ENCODE results near the gene ANO2.

Gene ANO2

DNA sequence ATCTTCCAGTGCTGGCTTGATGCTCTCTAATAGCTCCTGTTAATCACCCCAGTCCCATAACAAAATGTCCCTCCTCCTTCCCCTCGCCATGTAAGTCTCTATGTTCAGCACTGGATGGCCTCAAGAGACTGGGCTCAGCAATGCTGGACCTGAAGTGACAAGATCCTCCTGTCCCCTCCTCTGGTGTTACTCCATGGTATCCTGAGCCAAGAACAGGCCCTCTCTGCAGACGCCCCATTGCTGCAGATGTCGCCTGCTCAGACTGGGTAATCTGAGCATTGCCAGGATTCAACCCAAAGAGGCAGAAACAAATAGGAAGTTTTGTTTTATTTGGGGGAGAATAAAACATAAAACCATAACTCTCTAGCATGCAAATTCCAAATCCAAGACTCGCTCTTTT is 363.4 kb downstream of the ANO2 start:
- DNase-seq (ENCODE audit: low read depth) = no peak

DNA sequence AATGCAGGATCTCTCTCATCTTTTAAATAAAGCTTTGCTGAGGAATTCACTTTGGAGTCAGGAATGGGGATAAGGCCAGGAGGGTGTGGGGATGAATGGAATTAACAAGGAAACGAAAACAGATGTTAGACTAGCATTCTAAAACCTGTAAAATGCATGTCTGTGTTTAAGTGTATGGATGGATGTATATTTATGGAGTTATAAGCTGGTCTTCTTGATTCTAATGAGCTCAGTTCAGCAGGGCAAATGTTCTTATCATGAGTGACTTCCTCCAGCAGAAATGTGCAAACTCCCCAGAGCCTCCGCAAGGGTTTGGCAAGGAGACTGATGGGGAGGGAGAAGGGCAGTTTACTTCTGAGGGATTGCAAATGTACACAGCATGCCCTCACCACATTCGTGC is 364.0 kb downstream of the ANO2 start:
- no peak for DNase-seq (ENCODE audit: low read depth)

DNA sequence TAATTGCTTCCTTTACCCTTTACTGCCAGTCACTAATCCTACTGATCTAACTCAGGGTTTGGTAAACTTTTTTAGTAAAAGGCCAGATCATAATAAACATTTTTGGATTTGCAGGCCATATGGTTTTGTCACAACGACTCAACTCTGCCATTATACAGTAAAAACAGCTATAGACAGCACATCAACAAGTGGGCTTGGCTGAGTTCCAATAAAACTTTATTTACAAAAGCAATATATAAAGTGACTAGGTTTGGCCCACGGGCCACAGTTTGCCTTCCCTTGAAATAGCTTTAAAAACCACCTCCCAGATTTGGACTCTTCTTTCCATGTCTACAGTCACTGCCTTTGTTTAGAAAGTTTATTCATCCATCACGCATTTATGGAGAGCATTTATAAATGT is 366.3 kb downstream of the ANO2 start:
- no peak for DNase-seq (ENCODE audit: low read depth)

DNA sequence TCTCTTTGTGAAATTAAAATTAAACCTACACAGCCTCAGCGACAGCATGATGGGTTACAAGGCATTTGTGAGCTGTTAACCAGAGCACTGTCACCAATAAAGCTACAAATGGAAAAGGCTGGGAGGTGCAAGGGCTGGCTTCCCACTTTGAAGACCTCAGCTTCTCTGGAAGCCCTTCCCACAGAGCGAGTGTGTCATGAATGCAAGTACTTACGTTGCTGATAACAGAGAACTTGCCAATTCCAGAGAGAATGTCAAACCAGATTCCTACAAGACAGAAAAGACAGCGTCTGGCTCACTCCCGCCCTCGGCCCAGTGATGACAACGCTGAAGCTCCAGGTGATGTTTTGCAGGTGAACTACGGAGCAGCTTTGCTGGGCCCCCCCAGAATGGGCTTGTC is 367.3 kb downstream of the ANO2 start:
- DNase-seq (ENCODE audit: low read depth) = no peak

DNA sequence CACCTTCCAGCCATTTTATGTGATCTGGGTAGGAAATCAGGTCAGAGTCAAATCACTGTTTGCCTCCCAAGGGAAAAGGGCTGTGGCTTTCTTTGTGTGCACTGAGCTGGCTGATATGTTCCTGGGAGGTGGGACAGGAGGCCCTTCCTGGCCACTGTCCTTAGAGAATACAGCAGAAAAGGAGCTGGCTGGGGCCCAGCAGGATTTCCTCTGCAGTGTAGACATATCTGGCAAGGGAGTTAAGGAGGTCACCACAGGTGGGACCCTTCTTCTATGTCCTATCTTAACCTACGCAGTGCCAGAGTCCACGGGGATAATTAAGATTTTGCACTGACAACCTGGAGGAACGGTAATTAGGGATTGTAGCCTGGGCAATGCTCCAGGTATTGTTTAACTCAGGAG is 367.8 kb downstream of the ANO2 start:
- no peak for DNase-seq (ENCODE audit: low read depth)

DNA sequence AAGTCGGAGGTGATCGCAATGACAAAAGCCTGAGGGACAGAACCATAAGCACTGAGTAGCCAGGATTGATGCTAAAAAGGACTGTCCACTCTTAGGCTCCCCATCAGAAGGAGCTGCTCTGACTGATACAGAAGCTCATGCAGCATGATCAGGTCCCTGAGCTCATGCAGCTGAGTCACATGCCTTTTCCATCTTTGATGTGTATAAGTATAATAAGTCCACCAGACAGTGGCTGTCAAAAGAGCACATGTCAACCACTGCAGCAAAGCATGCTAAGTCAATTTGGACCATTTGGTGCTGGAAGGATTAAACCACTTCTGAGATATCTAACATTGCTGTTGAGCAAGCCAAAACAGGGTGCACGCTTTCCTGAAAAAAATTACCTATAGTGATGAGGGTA is 369.1 kb downstream of the ANO2 start:
- DNase-seq (ENCODE audit: low read depth) = no peak

DNA sequence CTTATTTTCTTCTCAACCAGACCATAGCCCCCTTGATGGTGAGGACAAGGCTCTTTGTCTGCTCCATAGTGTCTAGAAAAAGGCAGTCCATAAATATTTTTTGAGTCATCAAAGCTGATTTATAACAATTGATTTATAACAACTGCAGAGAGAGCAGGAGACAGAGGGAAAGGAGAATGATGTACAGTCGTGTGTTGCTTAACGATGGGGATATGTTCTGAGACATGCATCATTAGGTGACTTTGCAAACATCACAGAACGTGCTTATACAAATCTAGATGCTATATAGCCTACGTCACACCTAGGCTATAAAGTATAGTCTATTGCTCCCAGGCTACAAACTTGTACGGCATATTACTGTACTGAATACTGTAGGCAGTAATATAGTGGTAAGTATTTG is 369.8 kb downstream of the ANO2 start:
- DNase-seq (ENCODE audit: low read depth) = no peak

DNA sequence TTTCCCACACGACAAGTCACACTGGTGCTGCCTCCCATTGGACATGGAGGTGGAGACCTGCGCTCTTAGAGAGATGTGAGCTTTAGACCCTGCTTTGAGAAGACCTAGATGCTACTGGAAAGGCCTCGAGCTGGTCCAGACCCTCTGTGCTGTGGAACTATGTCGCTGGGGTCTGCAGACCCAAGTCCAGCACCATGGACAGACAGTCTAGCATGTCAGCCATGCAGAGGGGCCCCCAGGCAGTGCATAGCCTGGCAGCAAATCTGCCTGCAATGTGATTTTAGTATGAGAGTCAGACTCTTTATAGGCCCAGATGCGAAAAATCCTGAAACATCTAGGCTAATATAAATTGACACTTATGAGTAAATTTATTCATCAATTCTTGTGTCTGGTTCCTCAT is 371.7 kb downstream of the ANO2 start:
- no peak for DNase-seq (ENCODE audit: low read depth)

DNA sequence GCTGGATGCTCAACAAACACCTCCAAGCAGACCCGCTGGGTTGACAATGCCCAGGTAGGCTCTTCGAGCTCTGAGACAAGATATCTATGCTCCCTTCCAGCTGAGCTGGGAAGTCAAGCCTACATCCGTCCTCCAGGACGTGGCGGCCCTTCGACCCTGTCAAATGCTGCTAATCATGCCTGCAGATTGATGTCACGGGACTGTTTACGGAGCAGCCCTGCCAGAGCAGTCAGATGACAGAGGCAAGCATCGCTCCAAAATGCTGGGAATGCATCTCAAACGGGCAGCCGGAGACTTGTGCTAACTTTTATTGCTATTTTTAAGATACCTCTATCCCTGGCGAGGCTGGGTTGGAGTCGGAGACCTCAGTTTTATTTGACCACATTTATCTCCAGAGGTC is 373.9 kb downstream of the ANO2 start:
- DNase-seq (ENCODE audit: low read depth) = no peak

DNA sequence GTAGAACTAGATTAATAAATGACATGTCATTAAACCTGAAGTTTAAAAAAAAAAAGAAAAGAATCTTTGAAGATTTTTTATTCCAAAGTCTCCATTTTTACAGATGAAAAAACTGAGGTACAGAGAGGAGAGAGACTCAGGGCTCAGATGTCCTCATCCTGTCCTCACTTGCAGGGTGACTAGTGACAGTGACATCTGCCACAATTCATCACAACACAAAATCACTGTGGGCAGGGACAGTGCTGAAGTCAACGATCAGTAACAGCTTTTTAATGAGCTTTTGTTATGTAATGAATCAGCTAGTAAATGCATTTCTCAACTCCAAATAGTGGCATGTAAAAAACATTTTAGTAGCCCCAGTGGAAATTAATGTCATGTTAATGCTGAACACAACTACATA is 374.6 kb downstream of the ANO2 start:
- DNase-seq (ENCODE audit: low read depth) = no peak

DNA sequence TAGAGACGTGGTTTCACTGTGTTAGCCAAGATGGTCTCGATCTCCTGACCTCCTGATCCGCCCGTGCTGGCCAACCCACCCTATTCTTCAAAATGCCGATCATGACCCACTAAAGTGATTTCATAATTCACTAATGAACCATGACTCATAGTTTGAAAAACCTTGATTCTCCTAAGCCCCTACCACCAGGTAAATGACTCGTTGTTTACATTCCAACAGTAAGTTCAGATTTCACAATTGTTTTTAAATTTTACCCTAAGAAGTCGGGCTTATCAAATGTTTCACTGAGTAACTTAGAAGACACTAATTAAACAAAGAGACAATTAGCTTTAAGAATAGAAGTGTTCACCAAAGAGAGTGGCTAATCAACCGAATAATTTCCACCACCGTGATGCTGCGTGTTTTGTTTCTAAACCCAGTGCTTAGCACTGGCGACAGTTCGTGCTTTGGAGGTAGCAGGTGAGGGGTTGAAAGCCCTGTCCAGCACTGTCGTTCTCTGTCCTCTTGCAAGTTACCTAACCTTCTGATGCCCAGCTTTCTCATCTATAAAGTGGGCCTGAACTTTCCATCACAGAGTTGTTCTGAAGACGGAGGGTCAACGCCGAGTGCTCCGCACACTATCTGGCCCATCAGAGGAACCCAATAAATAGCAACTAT is 376.6 kb downstream of the ANO2 start:
- no peak for DNase-seq (ENCODE audit: low read depth)

DNA sequence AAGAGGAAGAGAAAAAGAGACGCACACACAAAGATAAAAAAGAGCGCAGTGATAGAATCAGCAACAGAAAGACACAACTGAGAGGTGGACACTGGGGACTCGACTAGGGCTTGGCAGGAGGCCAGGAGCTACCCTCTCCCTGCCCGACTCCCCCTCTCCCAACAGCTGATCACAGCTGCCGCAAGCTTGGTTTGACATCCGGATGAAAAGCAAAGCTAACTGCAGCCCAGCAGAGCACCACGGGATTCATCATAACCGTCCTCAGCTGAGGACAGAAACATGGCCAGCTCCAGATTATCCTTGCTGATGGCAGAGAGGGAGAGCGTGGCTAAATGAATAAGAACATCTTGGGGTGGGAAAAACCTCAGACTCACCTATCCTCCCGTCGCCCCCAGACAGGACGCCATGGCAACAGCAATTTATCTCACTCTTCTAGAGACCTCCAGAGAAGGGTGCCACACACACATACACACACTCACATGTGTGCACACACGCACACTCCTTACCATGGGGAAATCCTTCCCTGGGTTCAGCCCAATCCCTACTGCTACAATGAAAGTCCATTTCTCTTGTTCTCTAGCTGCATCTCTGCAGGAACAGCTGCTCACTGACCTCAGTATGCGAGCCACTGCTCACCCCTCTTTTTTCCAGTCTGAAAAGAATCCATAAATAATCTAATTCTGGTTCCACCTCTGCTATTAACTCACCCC is 377.9 kb downstream of the ANO2 start:
- DNase-seq (ENCODE audit: low read depth) = no peak

DNA sequence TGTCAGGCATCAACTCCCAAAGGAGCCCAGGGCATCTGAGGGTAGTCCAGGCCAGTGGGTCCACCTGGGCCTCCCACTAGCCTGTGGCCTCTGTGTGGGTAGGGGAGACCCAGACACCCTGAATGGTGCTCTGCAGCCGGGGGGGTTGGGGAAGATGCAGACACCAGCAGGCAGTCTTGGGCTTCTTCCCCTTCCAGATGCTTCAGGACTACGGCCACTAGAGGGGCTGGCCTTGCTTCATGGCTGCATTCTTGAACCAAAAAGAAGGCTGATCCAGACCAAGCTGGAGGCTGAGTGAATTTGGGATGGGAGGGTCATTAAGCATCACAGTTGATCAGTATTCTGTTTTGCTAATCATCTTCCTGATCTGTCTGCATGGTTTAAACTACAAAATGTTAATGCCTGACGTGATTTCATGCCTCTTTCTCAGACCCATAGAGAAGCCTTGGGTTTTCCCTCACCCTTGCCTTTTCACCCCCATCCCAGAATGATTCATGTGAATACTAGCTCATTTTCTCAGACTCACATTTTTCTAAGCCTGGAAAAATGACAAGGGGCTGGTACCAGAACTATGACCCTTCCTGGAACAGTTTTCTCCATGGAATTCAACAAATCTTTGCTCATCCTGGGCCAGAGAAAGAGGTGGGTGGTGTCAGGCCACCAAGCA is 379.0 kb downstream of the ANO2 start:
- DNase-seq (ENCODE audit: low read depth) = peak; percentile 39

DNA sequence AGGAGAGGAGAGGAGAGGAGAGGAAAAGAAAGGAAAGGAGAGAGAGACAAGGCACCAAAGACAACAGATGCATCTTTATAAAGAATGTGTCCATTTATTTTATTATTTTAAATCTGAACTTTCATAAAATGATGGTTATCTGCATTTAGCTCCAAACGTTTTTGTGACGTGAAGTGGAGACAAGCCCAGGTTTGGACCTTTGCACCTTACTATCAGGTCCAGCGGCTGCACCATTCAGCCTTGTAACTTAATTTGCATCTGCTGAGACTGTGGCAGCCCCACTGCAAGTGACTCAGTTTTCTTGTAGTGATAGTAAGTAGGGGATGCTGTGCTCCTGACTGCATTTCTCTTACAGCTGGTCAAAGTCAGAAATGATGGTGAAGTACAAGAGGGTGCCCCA is 382.5 kb downstream of the ANO2 start:
- no peak for DNase-seq (ENCODE audit: low read depth)

DNA sequence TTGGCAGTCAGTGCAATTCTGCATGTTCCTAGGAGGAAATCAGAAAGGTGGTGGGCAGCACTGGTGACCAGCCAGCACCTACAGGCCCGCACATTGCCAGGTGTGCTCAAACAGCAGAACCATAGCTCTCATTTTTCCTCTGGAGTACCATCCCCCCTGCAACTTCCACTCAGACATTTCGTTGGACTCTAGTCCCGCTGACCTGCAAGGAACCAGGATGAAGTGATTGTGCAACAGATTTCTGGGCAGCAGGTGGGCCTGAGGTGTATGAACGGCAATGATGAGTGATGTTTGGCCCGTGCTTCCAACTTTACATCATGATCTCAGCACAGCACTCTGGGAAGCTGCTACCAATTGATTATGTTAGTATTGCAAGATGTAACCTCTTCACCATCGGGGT is 383.2 kb downstream of the ANO2 start:
- DNase-seq (ENCODE audit: low read depth) = no peak

DNA sequence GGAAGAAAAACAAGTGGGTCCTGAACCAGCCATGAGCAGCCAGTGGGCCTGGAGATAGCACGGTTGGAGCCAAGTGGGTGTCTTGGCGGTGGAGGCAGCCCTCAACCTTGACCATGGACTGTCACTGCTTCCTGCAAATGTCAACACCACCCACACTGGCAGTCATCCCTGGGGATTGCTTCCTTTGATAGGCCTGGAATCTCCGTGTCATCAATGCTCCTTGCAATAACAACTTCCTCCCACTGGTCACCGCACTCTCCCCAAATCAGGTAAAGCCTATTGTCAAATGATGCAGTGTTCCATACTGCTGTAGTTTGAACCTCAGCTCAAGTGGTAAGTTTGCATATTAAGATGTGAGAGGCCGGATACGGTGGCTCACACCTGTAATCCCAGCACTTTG is 384.0 kb downstream of the ANO2 start:
- DNase-seq (ENCODE audit: low read depth) = no peak

DNA sequence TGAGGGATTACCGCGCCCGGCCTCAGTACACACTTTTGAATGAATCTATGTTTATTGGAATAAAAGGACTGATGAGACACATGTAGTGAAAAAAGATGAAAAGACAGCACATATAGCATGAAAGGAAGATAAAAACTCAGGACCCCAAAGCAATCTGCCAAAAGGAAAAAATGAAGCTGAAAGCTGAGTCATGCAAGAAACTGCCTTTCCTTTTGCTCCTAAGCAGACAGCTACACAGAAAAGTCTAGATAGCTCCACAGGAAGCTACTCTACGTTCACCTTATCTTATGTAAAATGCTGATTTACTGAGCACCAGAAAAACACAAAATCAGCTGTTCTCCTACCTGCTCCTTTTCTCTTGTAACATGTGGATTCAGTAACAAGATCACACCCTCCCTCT is 384.8 kb downstream of the ANO2 start:
- no peak for DNase-seq (ENCODE audit: low read depth)

DNA sequence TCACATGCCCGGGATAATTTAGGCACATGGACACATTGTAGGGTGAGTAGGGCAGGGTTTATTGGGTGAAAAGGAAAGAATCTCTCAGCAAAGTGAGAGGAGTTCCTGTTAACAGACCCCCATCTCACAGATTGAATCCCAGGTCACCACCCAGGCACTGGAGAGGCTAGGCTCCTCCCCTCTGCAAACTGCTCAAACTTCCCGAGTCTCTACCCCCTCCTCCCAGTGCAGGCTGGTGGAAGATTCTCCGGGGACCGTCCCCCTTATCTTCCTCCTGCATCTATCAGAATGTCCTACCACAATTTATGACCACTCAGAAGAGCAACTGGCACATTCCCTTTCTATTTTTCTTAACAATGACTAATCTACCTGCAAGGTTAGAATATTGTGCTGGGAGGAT is 387.2 kb downstream of the ANO2 start:
- no peak for DNase-seq (ENCODE audit: low read depth)

DNA sequence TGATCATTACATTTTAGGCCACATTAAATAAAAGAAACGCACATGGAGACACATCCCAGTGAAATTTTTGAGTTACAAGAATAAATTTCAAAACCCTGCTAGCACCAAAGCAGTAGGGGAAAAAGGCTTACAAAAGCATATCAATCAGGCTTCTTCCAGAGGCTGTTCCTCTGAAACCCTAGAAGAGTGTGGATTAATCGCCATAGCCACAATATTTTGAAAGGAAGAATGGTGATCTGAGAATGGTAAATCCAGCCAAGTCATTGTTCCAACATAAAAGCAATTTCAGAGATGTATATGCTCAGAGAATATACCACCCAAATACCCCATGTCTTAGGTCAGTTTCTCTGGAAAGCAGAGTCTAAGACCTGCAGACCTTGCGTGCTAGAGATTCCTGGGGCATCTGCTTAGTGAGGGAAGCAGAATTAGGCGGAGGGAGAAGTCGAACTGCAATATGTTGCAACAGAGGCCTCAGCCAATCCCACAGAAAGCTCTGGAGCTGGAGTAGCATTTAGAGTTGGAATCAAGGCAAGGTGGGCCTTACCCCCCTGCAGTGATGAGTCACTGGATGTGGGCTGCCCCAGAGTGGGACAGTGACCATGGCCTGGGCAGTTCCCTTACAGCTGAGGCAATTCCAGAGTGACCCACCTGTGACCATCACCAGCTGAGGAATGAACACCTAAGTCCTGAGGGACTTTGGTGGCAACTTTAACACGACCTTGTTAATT is 387.9 kb downstream of the ANO2 start:
- DNase-seq (ENCODE audit: low read depth) = no peak

DNA sequence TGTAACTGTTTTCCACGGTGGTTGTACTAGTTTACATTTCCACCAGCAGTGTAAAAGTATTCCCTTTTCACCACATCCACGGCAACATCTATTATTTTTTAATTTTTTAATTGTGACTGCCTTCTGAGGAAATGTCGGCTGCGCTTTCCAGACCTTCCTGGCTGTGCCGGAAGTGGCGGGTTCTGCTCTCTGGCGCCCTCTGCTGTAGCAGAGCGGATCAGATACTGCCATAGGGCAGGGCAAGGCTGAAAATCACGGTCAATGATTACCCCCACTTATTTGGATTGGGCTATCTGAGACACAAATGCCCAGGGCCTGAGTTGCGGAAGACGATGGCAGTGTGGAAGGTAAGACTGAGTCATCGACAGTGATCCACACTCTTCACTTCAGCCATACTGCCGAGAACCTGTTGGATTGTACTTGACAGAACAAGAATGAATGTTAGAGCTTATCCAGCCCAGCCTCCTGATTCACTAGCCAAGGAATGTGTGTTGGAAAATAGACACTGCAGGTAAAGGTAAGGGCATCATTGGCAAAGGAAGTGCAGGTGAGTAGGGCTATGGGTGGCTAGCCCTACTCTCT is 388.9 kb downstream of the ANO2 start:
- no peak for DNase-seq (ENCODE audit: low read depth)

DNA sequence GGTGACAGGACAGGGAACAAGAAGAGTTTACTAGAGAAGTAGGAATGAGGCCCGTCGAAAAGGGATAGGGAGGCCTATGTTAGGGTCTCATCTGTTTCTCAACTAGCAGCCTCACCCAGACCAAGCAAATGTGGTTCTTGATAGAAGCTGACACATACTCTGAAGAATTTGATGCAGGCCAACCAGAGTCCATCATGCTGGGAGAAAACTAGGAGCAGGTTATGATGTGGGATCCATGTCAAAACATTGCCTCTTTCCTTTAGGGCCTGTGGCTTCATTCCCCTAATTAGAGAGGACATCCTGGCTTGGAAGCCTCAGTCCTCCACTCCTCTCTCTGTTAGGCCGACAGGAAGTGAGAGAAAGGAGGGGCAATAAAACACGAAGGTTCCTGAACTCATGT is 390.3 kb downstream of the ANO2 start:
- DNase-seq (ENCODE audit: low read depth) = peak; percentile 47

DNA sequence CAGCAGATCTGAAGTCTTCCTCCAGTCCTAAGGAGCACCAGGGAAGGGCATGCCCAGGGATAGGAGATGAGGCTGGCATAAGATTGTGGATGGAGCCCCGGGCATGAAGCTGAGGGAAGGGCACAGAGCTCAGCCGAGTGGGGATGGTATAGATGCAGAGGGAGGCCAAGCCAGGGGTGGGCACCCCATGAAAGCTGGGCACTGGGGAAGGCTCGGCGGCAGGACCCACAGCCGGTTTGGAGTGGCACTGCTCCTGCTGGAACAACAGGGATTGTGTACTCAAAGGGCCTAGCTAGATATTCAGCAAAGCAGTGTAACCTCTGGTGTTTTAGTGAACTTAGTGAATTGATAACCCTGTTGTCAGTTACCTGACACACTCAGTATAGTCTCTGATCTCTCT is 396.0 kb downstream of the ANO2 start:
- DNase-seq (ENCODE audit: low read depth) = no peak
